Activated CD8-positive, alpha-beta memory T cell treated with anti-CD3 and anti-CD28 coated beads for 36 hours (primary cell): ENCODE measurements around the gene SLITRK4. TPM values are rescaled to one million over a fixed set of nuclear protein-coding genes. Genes with fewer than 3 reads are reported as not detected.

ENCODE experiments used
- CTCF ChIA-PET: fragments of 350-600 bp; sonication (Branson Sonifier 250); formaldehyde crosslinking; loops from one replicate; lab custom pipeline; 2021; ENCODE audit warnings: antibody characterized with exemption; lab: Charles Lee
- POLR2A ChIA-PET: fragments of 350-600 bp; sonication (Branson Sonifier 250); formaldehyde crosslinking; loops from one replicate; lab custom pipeline; 2021; ENCODE audit warnings: antibody characterized with exemption; lab: Charles Lee
- total RNA-seq, 2 experiments: library from RNA; stranded (reverse); gene quantifications; one replicate each; pipeline ENCODE4 v1.2.3, GENCODE V29; 2021

SLITRK4 gene, protein sequence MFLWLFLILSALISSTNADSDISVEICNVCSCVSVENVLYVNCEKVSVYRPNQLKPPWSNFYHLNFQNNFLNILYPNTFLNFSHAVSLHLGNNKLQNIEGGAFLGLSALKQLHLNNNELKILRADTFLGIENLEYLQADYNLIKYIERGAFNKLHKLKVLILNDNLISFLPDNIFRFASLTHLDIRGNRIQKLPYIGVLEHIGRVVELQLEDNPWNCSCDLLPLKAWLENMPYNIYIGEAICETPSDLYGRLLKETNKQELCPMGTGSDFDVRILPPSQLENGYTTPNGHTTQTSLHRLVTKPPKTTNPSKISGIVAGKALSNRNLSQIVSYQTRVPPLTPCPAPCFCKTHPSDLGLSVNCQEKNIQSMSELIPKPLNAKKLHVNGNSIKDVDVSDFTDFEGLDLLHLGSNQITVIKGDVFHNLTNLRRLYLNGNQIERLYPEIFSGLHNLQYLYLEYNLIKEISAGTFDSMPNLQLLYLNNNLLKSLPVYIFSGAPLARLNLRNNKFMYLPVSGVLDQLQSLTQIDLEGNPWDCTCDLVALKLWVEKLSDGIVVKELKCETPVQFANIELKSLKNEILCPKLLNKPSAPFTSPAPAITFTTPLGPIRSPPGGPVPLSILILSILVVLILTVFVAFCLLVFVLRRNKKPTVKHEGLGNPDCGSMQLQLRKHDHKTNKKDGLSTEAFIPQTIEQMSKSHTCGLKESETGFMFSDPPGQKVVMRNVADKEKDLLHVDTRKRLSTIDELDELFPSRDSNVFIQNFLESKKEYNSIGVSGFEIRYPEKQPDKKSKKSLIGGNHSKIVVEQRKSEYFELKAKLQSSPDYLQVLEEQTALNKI
- total RNA-seq: not detected

DNA sequence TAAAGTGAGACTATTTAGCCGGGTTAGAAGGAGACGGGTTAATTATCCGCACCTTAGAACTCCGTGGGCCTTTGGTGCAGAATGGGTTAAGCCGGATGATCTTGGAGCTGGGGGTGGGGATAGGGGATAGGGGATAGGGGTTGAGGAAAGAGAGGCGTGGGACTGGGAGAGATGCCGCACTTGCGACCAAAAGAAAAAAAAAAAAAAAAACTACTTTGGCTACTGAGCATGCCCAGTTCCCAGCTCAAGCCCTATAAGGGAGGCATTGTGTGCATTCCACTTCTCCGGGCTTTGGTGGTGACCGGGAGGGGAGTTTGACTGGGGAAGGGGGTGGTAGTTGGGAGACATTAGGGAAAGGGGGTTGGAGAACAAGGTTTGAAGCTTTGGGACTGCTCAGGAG lies at the start of gene SLITRK4:
Gene SLITRK4, minus strand, starts transcription at position 187 of the 400 bp plus-strand sequence. CDS start 4,993 bp downstream, outside the sequence.
- POLR2A ChIA-PET: no interaction called here
- CTCF ChIA-PET: interaction anchor here (0.6 kb wide), 1 partner anchor 323 kb away, joined by 3 read pairs; no protein-coding TSS in a partner anchor

DNA sequence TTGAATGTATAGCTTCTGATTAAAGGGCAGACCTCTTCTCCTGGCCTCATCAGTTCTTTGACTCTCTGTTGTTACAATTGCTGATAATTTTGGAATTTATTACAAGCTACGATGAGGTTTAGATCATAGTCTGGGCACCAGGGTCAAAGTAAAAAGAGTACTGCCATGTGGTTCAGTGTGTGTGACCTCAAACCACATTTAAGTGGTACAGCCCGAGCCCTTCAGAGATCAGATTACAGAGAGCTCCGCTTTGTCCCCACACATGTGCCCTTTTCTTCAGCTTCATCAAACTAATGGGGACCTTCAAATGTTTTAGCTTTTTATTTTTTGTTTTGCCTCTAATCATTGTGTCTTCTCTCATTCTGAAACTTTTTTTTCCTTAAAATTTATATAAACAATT lies 47.6 kb upstream of the SLITRK4 start:
- ChIA-PET CTCF (no interaction called here), POLR2A (no interaction called here)

DNA sequence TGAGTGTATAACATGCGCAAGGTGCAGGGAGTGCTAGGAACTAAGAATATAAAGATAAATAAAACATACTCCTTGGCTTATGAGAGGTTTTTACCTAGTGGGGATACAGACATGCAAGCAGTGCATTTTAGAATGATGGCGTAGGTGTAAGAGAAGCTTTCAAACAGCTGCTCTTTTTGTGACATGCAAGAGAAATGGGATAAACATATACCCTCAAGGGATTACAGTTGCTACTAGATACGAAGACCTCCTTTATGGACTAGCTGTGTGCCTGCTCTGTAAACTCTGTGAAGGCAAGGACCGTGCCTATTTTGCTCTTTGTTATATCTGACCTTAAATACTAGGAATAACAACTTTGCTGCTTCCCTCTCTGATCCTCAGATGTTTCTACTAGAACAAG lies 39.0 kb upstream of the SLITRK4 start:
- POLR2A ChIA-PET: no interaction called here

DNA sequence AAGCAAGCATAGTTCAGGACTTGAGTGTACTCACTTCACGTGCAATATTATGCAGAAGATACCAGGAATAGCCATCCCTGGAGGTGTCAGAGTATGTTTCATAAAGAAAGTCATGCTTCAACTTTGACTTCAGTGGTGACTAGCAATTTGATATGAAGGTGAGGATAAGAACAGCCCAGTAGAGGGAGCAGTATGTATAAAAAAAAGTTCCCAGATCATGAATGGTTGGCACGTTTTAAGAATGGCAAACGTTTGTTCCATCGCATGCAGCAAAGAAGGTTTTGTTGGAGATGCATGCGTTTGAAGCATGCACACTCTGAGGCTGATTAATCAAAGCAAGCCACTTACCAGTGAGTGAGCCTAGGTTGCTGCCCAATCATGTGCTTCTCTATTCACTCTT lies 33.5 kb upstream of the SLITRK4 start:
- ChIA-PET POLR2A (no interaction called here), CTCF (no interaction called here)

More for the DNA sequence above, 39.0 kb upstream of the SLITRK4 start:
- CTCF ChIA-PET: no interaction called here

DNA sequence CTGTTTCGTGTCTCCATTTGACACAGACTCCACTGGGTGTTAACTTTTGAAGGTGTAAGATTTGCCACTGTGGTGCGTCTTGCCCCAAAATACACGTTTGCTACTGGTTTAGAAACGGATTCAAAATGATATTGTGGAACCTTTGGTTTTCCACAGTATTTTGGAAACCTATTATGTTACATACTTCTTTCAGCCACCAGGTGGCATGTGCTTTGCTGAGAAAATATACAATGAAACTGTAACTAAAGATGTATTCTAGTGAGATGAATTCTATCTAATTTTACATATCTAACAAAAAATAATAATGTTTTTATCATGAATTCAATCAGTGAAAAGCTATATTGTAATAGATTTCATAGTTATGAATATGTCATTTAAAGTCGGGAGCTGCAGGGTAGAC lies 28.4 kb upstream of the SLITRK4 start:
- POLR2A ChIA-PET: no interaction called here
- CTCF ChIA-PET: no interaction called here

DNA sequence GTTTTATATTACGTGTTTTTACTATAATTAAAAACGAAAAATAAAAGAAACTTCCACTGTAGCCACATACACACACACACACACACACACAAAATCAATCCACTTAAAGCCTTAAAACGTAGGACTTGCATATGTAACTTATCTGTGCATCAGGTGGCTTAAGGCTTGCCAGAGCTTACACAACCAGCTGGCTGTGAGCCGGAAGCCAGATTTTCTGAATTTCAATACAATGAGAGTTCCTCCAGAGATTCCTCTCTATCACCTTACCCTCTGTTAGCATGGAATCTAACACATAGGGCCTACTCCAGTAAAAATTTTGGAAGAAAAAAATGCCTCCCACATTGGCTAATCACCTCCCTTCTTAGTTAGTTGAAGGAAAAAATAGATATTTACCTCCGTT lies 27.9 kb upstream of the SLITRK4 start:
- ChIA-PET CTCF (no interaction called here), POLR2A (no interaction called here)

DNA sequence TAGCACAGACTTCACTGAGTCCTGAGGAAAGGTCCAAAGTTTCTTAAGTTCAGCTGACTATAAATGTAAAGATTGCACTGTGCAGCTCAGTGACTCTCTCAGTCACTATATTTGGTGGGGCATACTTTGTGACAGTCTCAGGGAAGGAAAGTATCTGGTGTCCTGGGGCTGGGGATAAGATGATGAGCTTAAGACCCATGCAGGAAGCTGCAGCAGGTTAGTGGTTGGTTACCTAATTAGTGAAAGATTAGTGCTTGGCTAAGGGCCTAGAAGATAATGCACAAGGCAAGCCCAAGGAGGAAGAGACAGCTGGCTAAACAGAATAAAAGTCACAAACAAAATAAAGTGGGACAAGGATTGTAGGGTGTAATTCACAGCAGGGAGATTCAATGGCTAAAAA lies 25.4 kb upstream of the SLITRK4 start:
- POLR2A ChIA-PET: no interaction called here

DNA sequence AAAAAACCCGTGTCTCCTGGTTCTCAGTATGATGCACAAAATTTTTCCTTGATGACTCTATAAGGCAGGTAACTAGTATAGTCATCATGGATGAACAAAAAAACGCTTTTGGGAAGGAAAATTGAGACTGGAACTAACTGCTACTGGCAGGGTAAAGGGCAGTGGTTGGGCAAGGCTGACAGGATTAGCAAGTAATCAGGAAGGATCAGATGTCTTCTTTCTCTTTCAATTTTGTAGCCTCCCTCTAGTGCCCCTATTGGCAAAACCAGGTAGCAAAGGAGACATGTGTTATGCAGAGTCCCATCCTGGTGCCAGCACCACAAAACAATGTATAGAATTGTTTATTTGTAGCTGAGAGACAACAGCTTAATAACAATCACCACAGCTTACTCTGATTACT lies 12.8 kb upstream of the SLITRK4 start:
- ChIA-PET CTCF (no interaction called here), POLR2A (no interaction called here)

More for the DNA sequence above, 25.4 kb upstream of the SLITRK4 start:
- CTCF ChIA-PET: no interaction called here

DNA sequence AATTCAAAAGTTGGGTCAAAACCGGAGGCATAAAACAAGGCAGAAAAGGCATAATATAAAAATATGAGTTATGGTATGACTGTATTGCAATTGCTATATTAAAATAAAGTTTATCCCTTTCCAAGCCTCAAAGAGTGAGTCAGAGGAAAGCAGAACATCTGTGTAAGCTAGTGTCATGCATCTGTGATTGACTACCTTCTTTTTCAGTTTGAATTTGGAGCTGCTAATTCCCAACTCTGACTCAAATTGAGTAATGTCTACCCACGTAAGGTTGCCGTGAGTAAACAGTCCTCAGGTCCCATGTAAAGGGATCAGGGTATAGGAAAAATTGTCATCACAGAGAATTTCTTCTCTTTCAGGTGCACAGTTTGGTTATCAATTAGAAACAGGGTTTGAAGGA lies 6.5 kb upstream of the SLITRK4 start:
- CTCF ChIA-PET: no interaction called here

DNA sequence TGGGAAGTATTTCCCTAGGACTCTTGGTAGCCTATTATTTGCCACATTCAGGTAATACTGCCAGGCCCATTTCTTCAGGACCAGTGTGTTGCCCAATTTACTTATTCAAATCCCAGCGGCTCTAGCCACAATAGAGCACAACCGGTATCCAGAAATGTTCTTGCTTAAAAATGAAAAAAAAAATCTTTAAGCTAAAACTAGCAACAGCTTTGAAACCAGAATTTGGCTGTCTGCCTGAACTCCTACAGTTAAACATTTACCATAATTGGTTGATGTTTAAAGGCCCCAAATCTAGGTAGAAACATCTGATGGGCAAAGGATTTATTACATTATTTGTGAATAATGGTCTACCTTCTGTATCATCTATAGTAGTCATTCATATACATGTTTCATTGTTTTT lies 930 bp upstream of the SLITRK4 start:
- POLR2A ChIA-PET: no interaction called here
- CTCF ChIA-PET: no interaction called here

More for the DNA sequence above, 6.5 kb upstream of the SLITRK4 start:
- POLR2A ChIA-PET: no interaction called here

DNA sequence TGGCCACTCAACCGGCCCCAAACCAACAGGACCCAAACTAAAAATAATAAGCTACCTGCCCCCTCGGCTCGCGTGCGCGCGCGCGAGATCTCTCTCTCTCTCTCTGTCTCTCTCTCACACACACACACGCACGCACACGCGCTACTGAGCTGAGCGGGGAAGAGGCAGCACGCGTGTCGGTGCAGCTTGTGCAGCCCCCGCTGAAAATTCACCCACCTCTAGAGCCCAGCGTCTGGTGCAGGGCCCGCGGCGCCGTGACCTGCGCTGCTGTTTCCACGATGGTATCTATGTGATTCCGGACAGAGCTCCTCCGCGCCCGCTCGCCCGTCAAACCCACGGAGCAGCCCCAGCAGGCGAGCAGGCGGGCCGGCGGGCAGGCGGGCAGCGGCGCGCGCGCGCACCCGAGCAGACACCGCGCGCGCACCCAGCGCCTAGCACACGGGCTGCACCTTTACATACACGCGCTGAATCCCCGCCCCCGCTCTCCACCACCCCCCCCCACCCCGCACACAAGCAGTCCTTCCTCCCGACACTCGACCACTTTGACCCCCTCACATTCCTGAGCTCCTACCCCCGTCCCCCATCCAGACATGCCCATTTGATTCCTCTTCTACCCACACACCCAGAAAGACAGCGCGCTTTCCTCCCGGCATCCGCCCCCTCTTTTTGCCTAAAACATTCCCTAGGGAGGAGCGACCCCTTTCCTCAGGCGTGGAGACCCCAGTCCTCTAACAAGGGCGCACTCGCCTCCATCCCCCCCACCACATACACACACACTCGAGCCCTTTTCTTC lies 1.0 kb downstream of the SLITRK4 start:
- ChIA-PET POLR2A (no interaction called here), CTCF (no interaction called here)

DNA sequence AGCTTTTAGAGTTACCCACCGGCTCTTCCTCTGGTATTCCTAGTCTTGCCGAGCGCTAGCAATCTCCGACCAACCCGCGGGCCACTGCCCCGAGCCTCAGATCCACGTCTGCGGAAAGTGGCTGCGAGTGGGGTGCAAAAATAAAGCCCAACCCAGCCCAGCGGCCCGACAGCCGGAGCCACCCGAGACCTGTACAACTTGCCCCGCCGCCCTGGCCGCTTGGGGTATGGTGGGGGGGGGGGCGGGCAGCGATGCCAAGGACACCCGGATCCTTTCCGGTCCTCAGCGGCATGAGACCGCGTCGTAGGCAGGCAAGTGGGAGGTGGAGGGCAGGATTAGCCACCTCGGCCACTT lies 1.6 kb downstream of the SLITRK4 start:
- CTCF ChIA-PET: no interaction called here
- POLR2A ChIA-PET: no interaction called here

DNA sequence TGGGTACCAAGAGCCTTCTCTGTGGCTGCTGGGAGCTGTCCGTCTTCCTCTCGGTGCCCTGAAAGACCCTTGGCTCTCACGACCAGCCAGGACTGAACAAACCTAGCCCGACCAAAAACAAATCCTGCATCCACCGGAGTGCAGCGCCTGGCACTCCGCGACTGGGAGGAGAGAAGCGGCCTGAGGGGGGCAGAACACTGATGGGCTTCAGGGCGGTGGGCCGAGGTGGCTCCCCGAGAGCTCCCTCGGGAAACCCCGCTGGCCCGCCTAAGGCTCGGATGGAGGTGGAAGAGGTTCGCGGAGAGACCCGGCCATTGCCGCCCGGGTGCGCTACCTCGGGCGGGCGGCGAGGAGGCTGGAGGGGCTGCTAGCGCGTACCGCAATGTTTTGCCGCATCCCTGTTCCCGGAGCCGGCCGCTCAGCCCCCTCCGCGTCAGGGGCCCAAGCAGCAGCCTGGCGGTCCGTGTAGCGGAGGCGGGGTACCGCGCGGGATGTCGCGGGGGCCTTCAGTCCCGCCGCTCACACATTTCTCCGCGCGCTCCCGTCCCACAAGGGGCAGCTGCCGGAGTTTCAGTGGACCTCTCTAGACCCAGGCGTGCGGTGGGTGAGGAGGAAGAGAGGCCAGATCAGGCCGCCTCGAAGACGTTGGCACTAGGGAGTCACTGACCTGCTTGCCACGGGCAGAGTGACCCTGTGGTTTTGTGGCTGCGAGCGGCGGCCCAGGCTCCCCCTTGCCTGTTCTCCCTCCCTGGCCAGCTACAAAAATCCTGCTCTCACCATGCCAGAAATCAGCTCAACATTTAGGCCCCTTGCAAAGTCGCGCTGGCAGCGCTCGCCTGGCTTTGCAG lies 2.2 kb downstream of the SLITRK4 start:
- POLR2A ChIA-PET: no interaction called here
- CTCF ChIA-PET: no interaction called here

DNA sequence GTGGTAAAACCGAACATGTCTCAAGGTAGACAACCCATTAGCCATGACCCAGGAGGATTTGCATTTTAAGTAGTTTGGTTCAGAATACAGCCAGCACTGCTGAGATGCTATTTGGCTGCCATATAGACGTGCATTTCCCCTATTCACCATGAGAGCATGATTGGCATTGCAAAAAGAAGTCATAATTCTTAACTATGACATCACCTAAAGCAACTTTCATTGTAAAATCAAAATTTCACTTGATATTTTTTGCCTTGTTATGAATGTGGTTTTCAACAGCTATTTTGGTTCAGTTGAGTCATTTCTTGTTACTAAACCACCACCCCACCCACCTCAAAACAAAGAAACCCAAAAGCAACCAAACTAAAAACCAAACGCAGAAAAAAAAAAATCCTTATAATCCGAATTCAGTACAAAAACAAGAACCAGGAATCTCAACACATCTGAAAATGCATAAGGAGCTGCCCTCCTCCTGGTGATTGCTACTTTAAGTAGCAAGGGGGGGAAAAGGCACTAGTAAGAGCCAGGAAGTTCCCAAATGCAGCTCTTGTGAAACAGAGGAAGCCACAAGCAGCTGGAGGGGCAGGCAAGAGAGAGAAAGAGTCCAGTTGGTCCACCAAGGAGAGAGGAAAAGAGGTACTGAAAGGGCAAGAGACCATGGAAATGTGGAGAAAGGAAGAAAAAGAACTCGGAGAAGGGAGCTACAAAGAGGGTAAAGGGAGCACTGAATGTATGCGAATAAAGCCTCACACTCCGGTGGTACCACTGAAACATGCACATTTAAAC lies 3.1 kb downstream of the SLITRK4 start:
- ChIA-PET CTCF (no interaction called here), POLR2A (no interaction called here)

DNA sequence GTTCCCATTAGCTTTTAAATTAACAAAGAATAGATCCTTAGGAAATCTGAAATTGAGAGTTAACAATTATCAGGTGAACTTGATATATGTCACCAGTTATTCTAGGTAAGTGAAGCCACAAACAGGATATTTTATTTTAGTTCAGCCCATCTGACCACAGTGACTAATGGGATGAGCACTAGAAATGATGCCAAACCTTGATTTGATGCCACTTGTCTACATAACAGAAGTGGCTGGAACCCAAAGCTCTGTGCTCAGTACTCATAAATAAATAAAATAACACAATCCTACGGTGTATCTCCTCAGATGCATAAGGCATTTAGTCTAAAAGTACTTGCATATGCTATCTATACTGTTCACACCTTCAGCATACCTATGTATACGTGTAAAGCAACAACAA lies 12.2 kb downstream of the SLITRK4 start:
- POLR2A ChIA-PET: no interaction called here
- CTCF ChIA-PET: no interaction called here

DNA sequence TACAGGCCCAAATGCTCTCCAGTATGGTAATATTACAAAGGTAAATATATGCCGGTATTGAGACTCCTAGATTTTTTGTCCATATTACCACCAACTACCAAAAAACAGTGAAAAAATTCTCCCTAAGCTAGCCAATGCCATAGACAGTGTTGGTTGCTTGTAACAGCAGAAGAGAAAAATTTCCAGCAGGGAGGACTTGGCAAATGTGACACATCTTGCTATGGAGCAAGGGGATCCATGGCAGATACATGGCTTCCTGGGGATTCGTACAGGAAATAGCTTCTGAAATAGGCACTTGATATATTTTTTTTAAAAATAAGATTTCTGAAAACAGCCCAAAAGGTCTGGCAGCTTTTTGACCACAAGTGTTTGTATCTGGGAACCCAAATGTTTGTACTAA lies 14.6 kb downstream of the SLITRK4 start:
- CTCF ChIA-PET: no interaction called here
- POLR2A ChIA-PET: no interaction called here

DNA sequence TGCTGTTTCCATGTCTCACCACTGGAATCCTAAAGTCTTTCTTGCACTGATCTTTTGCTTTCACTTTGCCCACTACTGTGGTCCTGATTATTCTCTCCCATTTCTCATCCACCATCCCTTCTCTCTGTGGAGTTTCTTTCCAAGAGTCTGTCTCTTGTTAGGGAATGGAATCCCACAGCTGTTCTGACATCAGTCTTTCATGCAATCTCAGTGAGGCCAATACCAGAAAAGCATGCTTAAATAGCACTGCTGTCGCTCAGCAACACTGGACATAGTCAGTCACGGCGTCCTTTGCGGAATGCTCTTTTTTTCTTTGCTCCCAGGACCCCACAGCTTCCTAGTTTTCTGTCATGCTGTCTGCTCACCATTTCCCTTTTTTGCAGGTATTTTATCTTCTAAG lies 20.1 kb downstream of the SLITRK4 start:
- CTCF ChIA-PET: no interaction called here

DNA sequence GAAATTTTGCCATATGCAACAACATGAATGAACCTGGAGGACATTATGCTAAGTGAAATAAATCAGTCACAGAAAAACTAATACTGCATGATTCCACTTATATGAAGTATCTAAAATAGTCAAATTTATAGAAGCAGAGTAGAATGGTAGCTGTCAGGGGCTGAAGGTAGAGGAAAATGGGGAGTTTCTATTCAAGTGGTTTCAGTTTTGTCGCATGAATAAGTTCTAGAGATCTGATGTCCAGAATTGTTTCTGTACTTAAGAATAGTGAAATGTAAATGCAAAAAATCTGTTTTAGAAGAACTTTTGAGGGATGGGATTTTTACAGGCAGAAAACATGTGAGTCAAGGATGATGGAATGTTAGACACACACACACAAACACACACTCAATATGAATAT lies 34.1 kb downstream of the SLITRK4 start:
- ChIA-PET CTCF (no interaction called here), POLR2A (no interaction called here)

More for the DNA sequence above, 20.1 kb downstream of the SLITRK4 start:
- POLR2A ChIA-PET: no interaction called here
